Tibial nerve (tissue), 4 donors: ENCODE results near the gene CWC15. TPM values are rescaled to one million over a fixed set of nuclear protein-coding genes. Genes with fewer than 3 reads are reported as not detected.
"Not testable (repeated sequence)": the region's sequence is repeated elsewhere in the genome, so short reads cannot be mapped to it uniquely, and the experiment has no call there.

Source experiments
- DNase-seq, 2 donors: peaks; one replicate each; pipeline ENCODE4 v3.0.0-alpha.2; 2019; ENCODE audit warnings: low spot score in 2 of 2
- H3K27ac ChIP-seq, 4 donors: fragments of 200-600 bp; sonication (generic) in 3 of 4; one replicate each; pipeline ENCODE4 v1.5.1; 2017 to 2019; ENCODE audit warnings: mild to moderate bottlenecking in 1 of 4
- H3K27me3 ChIP-seq, 2 donors: fragments of 200-600 bp; sonication (generic) in 1 of 2; one replicate each; pipeline versions ENCODE4 v1.5.1 to v1.6.0; 2017 to 2019
- H3K36me3 ChIP-seq, 3 donors: fragments of 200-600 bp; sonication (generic); one replicate each; pipeline ENCODE4 v1.5.1; 2018 to 2019
- H3K4me1 ChIP-seq, 4 donors: fragments of 200-600 bp; sonication (generic) in 3 of 4; one replicate each; pipeline ENCODE4 v1.5.1; 2017 to 2019
- H3K4me3 ChIP-seq, 4 donors: fragments of 200-600 bp; sonication (generic) in 3 of 4; one replicate each; pipeline ENCODE4 v1.5.1; 2017 to 2019; ENCODE audit warnings: mild to moderate bottlenecking in 1 of 4, moderate library complexity in 1 of 4
- H3K9me3 ChIP-seq, 4 donors: fragments of 200-600 bp; sonication (generic) in 3 of 4; one replicate each; pipeline ENCODE4 v1.5.1; 2017 to 2019
- EP300 ChIP-seq, 2 donors: sonication (generic); formaldehyde crosslinking; IDR thresholded peaks; one replicate each; pipeline ENCODE4 v1.6.1; 2017; ENCODE audit warnings: antibody characterized with exemption in 2 of 2, mild to moderate bottlenecking in 1 of 2
- POLR2A ChIP-seq, 2 donors: fragments of 450-650 bp; IDR thresholded peaks; one replicate each; pipeline ENCODE4 v1.6.1; 2017; ENCODE audit warnings: antibody characterized with exemption in 2 of 2, mild to moderate bottlenecking in 2 of 2, moderate library complexity in 2 of 2
- WGBS, 2 donors: methylation state at CpG; one replicate each; pipeline ENCODE4 v1.1.5; 2018; 5-methylcytosine and 5-hydroxymethylcytosine counted together
- total RNA-seq, 4 donors: library from RNA; depleted of rRNA; stranded (reverse); fragments of >200 nt; gene quantifications; one replicate each; pipeline ENCODE4 v1.1.0, GENCODE V29; 2016
- TF ChIP-seq, protein P1 (sequence below), 5 experiments: fragments of 200-600 bp in 3 of 5; fragments of 450-650 bp in 2 of 5; sonication (generic) in 3 of 5; IDR thresholded peaks; one replicate each; pipeline ENCODE4 v1.5.1; 2016 to 2019; ENCODE audit warnings: antibody characterized with exemption in 5 of 5, mild to moderate bottlenecking in 3 of 5, moderate library complexity in 2 of 5

CWC15 gene
- total RNA-seq, 4 donors from 2014 or later, result 29.6 to 54.0 (median 37.9) TPM

DNA sequence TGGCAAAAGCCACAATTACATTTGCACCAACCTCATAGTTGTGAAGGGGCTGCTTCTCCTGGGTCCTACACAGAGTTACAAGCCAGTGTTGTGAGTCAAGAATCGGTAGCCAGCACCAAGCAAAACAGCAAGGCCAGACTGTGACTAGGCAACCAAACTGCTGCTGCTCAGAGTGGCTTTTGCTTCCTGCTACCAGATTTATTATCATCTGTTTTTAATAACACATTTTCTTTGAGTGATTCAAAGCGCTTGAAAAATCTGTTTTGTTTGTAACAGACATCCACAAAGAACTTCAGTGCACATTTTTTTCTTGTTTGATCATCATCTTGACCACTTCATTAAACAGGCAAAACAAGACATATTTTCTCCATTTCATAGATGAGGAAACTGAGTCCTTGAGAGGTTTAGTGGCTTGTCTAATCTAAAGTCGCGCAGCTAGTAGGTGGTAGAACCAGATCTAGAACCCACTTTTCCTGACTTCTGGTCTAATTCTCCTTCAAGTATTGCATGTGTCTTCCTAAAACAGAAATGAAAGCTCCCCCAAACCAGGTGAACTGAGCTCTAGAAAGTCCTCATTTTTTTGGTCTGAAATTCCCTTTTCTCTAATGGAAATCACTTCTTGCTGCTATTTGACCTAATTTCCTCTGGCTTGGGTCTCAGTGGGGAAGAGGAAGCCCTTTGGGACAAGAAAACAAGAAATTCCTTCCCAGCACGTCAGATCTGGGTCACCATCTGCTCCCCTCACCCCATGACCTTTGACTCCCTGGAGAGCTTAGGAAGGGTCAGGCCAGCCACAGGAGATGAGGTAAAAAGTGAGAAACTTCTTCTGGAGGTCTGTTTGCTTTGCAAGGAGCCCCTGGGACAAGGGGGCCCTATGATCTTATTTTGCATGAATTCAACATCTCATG is 39.9 kb downstream of the CWC15 start:
- no peak for TF ChIP-seq POLR2A (IDR thresholded peaks at IDR 0.05)
- peak in 1 of 2 donors; percentile 48 for TF ChIP-seq EP300 (IDR thresholded peaks at IDR 0.05)
- TF ChIP-seq, protein P1, sequence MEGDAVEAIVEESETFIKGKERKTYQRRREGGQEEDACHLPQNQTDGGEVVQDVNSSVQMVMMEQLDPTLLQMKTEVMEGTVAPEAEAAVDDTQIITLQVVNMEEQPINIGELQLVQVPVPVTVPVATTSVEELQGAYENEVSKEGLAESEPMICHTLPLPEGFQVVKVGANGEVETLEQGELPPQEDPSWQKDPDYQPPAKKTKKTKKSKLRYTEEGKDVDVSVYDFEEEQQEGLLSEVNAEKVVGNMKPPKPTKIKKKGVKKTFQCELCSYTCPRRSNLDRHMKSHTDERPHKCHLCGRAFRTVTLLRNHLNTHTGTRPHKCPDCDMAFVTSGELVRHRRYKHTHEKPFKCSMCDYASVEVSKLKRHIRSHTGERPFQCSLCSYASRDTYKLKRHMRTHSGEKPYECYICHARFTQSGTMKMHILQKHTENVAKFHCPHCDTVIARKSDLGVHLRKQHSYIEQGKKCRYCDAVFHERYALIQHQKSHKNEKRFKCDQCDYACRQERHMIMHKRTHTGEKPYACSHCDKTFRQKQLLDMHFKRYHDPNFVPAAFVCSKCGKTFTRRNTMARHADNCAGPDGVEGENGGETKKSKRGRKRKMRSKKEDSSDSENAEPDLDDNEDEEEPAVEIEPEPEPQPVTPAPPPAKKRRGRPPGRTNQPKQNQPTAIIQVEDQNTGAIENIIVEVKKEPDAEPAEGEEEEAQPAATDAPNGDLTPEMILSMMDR (IDR thresholded peaks at IDR 0.05), result no peak
- Histone ChIP-seq H3K27me3 (no peaks in the 10 kb centered on the region), H3K27ac (peak overlapping the region in 2 of 4 donors; percentile 72 to 73), H3K9me3 (no peaks in the 10 kb centered on the region), H3K4me3 (no peak overlapping the region), H3K36me3 (no peaks in the 10 kb centered on the region), H3K4me1 (peaks cover 0 to 33% (median 6%) of the 10 kb centered on the region in 4 donors)
- WGBS, 2 donors, result 37 to 48% methylated on average over 5 of the region's 5 CpGs
- peak in 1 of 2 donors; percentile 34 for DNase-seq

DNA sequence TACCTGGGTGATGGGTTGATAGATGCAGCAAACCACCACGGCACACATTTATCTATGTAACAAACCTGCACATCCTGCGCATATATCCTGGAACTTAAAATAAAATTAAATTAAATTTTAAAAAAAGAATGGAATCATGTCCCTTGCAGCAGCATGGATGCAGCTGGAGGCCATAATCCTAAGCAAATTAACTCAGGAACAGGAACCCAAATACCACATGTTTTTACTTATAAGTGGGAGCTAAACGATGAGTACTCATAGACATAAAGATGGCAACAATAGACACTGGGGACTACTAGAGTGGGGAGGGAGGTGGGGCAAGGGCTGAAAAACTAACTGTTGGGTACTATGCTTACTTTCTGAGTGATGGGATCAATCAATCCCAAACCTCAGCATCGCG is 40.9 kb downstream of the CWC15 start:
- Histone ChIP-seq H3K27ac (peak overlapping the region in 2 of 4 donors; percentile 26 to 72), H3K27me3 (no peaks in the 10 kb centered on the region)

DNA sequence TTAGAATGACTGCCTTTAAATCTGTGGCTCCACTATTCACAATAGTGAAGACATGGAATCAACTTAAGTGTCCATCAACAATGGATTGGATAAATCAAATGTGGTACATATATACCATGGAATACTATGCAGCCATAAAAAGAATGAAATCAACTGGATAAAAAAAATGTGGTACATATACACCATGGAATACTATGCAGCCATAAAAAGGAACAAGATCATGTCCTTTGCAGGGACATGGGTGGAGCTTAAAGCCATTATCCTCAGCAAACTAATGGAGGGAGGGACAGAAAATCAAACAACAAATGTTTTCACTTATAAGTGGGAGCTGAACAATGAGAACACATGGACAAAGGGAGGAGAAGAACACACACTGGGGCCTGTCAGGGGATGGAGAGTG is 41.3 kb downstream of the CWC15 start:
- H3K27ac ChIP-seq, H3K36me3 ChIP-seq, H3K4me3 ChIP-seq, DNase-seq, H3K9me3 ChIP-seq, H3K27me3 ChIP-seq: not testable (repeated sequence)
- peaks cover 0 to 39% (median 18%) of the 10 kb centered on the region in 4 donors for H3K4me1 ChIP-seq

More for the DNA sequence above, 40.9 kb downstream of the CWC15 start:
- Histone ChIP-seq H3K36me3 (no peaks in the 10 kb centered on the region), H3K9me3 (no peaks in the 10 kb centered on the region), H3K4me1 (peaks cover 0 to 35% (median 14%) of the 10 kb centered on the region in 4 donors), H3K4me3 (no peak overlapping the region)
- TF ChIP-seq POLR2A (IDR thresholded peaks at IDR 0.05) (no peak), EP300 (IDR thresholded peaks at IDR 0.05) (no peak)
- TF ChIP-seq, protein P1 (IDR thresholded peaks at IDR 0.05), result no peak
- WGBS, 2 donors, result 89 to 92% methylated on average over 5 of the region's 5 CpGs
- no peak for DNase-seq

DNA sequence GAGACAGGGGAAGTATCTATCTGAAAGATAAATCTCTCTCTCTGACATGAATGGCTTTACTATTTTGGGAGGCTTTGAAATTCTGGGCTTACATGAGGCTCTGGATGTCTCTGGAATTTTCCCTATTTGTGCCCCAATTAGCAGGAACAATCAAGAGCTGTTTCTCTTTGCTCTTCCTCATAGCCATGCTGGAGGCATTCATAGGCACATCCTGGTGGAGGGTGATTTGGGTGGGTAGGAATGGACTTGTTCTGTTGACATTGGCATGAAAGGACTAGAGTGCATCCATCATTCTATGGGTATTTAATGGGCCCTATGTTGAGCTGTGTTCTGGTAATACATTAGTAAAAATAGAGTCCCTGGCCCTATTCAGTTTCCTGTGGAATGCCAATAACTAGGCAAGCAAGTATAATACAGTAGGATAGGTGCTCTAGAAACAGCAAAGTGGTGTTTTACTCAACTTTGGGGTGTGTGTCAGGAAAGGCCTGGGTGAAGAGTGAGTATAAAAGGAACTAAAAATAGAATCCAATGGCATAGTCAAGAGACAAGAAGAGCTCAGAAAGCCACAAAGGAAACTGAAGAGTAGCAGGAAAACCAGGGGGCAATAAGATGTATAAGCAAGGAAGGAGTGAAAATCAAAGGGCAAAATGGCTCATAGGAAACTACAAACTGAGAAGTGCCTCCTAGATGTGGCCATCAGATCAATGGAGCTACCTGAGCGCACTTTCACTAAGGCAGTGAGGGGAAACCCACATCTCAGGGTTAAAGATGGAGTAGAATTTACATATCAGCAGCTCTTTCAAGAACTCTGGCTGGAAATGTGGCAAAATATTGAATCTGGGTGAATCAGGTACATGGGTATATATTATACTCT is 45.0 kb downstream of the CWC15 start:
- no peaks in the 10 kb centered on the region for H3K27me3 ChIP-seq
- no peak for TF ChIP-seq EP300 (IDR thresholded peaks at IDR 0.05)
- TF ChIP-seq POLR2A (IDR thresholded peaks at IDR 0.05), result no peak
- TF ChIP-seq, protein P1 (IDR thresholded peaks at IDR 0.05), result no peak
- H3K4me1 ChIP-seq, result peaks cover 0 to 50% (median 23%) of the 10 kb centered on the region in 4 donors
- no peak for DNase-seq
- no peak overlapping the region for H3K4me3 ChIP-seq
- peak overlapping the region in 3 of 4 donors; percentile 70 to 79 (median 77) for H3K27ac ChIP-seq
- H3K9me3 ChIP-seq, result no peaks in the 10 kb centered on the region
- 94 to 100% methylated on average over 1 of the region's 1 CpG for WGBS, 2 donors
- H3K36me3 ChIP-seq, result no peaks in the 10 kb centered on the region

DNA sequence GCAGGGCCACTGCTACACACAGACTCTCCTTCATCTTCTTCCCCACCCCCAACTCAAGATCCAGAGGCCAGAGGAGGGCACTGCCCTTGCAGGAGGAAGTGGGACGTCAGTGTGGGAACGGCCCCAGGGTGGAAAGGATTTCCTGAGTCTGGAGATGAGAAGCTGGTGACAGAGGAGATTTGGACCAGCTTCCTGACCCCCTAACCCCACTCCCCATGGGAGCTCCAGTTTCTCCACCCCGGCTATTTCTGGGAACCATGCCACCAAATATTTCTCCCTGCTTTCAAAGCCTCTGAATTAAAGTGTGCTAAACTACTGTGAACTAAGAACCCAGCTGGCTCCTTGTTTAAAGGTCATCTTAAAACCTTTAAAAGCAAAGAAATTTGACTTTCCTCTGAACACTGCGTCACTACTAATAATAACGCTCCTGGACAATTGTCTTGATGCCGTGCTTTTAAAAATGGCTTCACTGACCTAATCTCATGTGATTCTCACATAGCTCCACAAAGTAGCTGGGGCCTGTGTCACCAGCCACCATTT is 46.6 kb downstream of the CWC15 start:
- H3K36me3 ChIP-seq, result no peaks in the 10 kb centered on the region
- peak; percentile 65 to 85 for DNase-seq
- peaks cover 0 to 41% (median 23%) of the 10 kb centered on the region in 4 donors for H3K4me1 ChIP-seq
- 1 to 4% methylated on average over 6 of the region's 6 CpGs for WGBS, 2 donors
- H3K27me3 ChIP-seq, result no peaks in the 10 kb centered on the region
- TF ChIP-seq EP300 (IDR thresholded peaks at IDR 0.05) (peak; percentile 27 to 82), POLR2A (IDR thresholded peaks at IDR 0.05) (no peak)
- peak overlapping the region; percentile 19 to 79 (median 74) for H3K27ac ChIP-seq
- no peaks in the 10 kb centered on the region for H3K9me3 ChIP-seq
- H3K4me3 ChIP-seq, result no peak overlapping the region
